ENCODE data around the gene FBXO40.

FBXO40 gene

DNA sequence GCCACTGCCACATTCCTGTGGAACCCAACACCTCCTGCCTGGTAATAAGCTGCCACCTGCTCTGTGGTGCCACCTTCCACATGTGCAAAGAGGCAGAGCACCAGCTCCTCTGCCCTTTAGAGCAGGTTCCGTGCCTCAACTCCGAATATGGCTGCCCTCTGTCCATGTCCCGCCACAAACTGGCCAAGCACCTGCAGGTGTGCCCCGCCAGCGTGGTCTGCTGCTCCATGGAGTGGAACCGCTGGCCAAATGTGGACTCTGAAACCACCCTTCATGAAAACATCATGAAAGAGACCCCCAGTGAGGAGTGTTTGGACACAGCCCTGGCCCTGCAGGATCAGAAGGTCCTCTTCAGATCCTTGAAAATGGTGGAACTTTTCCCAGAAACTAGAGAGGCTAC is 28.3 kb downstream of the FBXO40 start:
- no peak for DNase-seq (ENCODE audit: low read depth in 2 of 2)

DNA sequence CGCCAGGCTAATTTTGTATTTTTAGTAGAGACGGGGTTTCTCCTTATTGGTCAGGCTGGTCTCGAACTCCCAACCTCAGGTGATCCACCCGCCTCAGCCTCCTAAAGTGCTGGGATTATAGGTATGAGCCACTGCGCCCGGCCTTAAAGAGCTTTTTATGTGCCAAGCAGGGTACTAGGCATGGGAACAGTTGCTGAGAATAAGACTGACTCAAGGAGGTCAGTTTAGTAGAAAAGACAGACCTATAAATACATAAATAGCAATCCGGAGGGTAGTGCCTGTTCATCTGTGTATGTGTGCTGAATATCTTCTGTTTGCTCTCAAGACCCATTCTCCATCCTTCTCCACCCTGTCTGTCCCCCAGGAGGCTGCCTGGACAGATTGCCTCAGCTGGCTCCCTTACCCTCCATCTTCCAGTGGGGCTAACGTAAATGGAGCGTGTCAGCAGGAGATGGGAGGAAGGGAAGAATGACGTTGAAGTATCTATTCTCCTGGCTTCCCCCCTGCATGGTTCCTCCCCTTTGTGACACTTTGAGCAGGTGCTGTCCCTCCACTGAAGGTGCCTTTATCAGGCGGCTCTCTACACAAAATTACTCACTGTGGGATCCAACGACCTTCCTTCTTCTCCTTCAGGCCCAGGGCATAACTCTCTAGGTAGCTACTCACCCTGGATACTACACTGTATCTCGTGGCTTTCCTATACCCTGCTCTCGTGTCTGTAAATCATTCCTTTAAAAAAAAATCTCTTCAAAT is 31.1 kb downstream of the FBXO40 start:
- DNase-seq (ENCODE audit: low read depth in 2 of 2): no peak

DNA sequence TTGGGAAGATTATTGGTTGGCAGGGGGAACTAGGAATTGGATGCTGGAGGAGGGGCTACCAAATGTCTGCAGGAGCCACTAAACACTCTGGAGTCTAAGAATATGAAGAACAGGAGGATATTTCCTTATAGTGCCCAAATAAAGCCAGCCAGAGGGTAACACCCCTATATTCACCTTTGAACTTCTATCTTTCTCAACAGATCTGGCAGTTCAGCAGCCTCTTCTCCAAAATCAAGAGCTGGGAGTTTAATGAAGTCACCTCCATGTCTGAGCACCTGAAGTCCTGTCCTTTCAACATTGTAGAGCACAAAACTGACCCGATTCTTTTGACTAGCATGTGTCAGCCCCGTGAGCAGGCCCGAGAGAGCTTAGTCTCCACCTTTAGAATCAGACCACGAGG is 33.3 kb downstream of the FBXO40 start:
- DNase-seq (ENCODE audit: low read depth in 2 of 2): no peak

DNA sequence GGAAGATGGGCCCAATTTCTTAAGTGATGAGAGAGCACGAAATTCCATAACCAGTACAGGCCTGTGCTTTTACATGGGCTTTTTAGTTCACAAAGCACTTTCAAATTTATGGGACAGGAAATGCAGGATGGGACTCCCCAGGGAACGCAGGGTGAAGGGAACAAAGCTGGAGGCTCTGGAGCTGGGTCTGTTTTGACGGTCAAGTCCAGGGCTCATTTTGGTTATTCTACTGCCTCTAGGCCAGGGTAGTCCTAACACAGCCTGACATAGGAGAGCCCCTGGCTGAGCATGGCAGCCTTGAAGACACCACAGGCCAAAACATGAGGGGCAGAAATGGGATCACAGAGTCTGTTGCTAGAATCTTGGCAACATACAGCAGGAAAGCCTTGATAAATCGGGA is 34.0 kb downstream of the FBXO40 start:
- no peak for DNase-seq (ENCODE audit: low read depth in 2 of 2)

DNA sequence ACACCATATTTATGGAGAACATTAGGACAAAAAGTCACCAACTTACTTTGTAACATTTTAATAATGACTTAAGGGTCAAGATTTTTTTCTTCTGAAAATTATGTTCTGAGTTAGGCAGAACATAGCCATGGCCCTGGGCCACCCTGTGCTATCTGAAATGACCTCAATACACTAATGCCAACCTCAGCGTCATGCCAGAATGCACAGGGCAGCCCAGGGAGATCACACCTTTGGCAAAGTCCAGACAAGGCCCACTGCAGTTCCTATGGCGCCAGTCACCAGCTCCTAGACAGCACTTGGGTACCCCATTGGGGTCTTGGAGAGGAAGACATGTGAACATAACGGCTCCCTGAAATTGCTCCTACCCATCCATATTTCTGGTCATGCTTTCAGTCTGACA is 34.4 kb downstream of the FBXO40 start:
- no peak for DNase-seq (ENCODE audit: low read depth in 2 of 2)

DNA sequence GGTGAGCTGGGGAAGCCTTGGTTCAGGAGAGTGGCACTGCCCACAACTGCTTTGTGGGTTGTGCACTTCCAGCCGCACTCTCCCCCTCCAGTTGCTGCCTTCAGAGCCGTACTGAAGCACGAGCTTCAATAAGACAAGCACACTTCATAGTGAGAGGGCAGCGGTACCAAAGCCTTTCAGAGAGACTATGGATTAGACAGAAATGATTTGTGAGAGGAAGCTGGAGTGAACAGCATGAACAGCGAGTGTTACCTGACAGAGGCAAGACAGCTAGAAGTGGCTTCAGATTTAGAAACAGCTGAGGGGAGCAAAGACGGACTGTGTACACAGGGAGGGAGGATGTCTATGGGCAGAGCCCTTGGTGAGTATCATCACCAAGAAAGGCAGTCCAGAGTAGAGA is 36.4 kb downstream of the FBXO40 start:
- DNase-seq (ENCODE audit: low read depth in 2 of 2): no peak

DNA sequence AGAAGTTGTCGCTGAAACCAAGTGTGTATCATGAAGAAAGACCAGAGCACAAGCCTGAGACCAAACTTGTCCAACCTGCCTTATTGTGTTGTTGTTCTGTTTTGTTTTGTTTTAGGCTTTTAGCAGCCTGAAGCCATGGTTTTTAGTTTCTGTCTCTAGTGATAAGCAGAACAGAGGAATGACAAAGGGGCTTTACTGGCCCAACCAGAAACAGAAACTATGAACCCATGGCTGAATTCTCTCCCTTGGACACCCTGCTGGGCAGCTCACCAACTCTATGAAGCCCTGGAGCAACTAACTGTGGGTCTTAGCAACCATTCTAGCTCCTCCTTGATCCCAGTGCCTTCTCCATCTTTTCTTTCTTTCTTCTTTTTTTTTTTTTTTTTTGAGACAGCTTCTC is 37.2 kb downstream of the FBXO40 start:
- no peak for DNase-seq (ENCODE audit: low read depth in 2 of 2)

DNA sequence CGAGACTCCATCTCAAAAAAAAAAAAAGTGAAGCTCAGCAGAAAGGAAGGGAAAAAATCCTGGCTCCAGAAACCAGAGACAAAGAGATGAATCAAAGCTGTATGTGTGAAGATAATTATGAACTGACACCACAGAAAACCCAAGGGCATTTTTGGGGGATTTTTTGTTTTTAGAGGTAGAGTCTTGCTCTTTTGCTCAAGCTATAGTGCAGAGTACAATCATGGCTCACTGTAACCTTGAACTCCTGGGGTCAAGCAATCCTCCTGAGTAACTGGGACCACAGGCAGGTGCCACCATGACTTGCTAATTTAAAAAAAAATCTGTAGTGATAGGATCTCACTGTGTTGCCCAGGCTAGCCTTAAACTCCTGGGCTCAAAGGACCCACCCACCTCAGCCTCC is 44.7 kb downstream of the FBXO40 start:
- no peak for DNase-seq (ENCODE audit: low read depth in 2 of 2)

DNA sequence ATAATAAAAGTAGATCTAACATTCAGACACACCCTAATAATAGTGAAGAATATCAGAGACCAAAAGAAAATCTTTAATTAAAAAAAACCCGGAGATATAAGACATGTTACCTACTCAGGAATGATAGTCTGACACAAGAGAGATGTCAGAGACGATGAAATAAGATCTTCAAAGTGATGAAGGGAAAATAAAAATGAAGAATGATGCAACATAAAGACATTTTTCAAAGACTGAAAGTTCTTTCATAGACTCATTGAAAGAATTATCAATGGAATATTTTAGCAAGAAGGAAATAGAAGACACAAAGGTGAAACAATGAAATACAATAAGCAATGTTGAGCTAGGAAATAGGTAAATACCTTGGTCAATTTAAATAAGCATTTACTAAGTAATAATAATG is 47.9 kb downstream of the FBXO40 start:
- no peak for DNase-seq (ENCODE audit: low read depth in 2 of 2)

DNA sequence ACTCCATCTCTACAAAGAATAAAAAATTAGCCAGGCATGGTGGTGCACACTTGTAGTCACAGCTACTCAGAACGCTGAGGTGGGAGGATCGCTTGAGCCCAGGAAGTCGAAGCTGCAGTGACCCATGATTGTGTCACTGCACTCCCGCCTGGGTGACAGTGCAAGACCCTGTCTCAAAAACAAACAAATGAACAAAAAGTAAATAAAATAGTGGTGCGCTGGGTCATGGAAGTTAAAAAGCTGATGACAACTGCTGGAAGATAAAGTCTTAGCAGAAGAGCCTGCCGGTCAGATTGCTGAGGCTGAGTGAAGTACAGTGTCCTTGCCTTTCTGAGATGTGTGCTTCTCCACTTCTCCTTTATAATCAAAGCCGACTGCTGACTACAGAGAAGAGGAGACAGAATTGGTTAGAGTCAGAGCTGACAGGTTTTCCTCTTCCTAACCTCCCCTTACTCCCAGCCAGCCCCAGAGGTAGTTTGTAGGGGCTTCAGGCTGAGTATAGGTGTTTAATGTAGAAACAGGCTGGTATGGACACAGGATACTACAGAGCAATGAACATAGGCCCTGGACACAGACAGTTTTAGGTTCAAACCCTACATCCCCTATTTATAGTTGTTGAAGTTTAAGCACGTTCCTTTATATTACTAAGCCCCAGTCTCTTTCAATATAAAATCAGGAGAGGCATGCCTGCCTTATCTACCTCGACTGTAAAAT is 49.6 kb downstream of the FBXO40 start:
- no peak for DNase-seq (ENCODE audit: low read depth in 2 of 2)

DNA sequence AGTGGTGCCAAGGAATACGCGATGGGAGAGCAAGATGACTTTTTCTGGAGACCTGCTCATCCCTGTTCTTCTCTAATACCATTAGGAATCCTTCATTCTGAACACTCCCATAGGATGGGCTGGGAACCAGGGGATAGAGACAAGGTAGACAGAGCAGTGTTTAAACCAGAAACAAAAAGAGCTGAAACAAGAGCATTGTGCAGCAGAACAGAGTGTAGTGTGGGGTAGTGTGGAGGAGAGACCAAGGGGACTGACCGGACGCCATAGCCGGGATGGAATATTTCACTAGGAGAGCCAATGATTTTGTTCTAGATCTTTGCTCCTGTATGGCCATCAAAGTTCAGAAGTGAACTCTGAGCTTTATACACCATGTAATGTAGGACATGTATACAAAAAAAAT is 51.9 kb downstream of the FBXO40 start:
- no peak for DNase-seq (ENCODE audit: low read depth in 2 of 2)

DNA sequence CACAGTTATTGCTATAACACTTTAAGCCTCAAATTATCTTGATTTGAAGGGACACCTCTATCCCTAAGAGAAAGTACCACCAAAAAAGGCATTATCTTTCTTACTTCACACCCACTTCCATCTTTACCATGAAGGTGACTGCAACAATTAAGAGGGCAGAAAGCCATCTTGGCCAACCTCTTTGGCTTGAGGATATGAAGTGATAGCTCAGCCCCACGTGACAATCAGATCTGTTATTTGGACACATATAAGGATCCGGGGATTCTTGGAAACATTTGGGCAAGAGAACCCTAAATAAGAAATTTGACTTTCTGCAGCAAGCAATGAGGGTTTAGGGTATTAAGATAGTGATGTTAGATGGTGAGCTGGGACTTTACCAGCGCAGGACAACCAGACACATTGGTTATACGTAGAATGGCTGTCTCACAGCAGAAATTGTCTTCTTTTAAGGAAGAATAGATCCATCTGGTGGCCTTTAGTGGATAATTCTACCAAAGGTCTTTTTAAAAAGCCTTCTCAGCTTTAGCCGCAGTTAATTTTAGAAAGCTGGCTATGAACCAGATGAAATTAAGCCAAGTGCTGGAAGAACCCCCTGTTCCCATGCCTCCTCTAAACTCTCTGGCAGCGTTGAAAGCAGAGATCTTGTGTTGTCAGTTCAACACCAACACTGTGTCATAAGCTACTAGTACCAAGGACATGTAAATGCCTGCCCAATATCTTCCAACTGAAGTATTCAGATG is 55.2 kb downstream of the FBXO40 start:
- no peak for DNase-seq (ENCODE audit: low read depth in 2 of 2)

DNA sequence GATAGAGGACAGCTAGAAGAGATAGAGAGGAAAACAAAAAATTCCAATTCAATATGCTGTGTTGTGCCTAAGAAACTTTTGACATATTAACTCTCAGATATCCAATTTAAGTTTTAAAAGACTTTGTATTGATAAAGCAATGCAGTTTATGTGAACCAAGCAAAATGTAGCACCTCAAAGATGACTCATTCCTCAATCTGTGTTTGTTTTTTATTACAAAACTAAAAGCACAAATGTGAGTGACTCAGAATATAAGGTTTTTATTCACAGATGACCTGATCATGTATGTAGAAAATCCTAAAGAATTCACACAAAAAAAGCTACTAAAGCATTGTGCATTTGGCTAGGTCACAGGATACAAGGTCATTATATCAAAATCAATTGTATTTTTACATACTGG is 56.5 kb downstream of the FBXO40 start:
- no peak for DNase-seq (ENCODE audit: low read depth in 2 of 2)

DNA sequence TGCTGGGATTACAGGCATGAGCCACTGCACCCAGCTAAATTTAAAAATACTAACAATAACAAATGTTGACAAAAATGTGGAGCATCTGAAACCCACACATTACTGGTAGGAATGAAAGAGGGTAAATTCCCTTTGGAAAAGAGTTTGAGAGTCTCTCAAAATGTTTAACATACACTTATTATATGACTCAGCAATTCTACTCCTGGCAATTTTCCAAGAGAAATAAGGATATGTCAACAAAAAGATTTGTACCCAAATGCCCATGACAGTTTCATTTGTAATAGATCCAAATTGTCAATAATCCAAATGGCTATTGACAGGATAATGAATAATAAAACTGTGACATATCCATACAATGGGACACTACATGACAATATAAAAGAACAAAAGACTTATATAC is 58.5 kb downstream of the FBXO40 start:
- DNase-seq (ENCODE audit: low read depth in 2 of 2): no peak

DNA sequence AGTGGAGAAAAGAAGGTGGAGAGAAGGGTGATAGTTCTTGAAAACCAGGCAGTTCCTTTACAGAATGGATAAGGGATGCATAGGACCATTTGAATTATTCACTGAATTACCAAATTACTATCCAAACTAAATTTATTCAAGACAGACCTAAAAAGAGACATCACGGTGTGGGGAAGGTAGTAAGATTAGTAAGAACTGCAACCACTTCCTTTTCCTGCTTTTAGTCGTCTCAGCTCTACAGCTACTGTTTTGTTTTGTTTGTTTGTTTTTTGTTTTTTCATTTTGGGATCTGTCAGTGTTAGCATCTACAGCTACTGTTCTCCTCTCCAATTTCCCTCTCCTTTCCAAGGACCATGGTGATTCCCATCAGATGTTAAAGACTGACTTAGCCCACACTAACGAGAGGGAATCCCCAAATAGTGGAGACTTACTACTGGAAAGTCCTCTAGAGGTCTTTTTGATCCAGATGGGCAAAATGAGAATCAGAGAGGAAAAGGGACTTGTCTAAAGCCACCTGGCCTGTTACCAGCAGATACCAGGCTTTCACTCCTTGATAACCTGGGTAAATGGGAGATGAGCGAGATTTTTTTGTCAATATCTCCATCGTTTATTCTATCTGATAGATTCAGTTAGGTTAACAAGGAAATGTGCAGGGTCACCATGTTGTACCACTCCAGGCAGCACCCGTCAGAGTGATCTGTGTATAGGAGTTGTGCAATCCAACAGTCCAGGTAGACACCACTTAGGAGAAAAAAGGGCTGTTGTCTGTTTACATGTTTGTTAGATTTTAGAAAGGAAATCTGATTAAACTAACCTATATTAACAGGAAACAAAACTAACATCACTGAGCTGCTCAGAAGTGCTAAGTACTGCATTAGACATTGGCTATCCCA is 61.6 kb downstream of the FBXO40 start:
- no peak for DNase-seq (ENCODE audit: low read depth in 2 of 2)

DNA sequence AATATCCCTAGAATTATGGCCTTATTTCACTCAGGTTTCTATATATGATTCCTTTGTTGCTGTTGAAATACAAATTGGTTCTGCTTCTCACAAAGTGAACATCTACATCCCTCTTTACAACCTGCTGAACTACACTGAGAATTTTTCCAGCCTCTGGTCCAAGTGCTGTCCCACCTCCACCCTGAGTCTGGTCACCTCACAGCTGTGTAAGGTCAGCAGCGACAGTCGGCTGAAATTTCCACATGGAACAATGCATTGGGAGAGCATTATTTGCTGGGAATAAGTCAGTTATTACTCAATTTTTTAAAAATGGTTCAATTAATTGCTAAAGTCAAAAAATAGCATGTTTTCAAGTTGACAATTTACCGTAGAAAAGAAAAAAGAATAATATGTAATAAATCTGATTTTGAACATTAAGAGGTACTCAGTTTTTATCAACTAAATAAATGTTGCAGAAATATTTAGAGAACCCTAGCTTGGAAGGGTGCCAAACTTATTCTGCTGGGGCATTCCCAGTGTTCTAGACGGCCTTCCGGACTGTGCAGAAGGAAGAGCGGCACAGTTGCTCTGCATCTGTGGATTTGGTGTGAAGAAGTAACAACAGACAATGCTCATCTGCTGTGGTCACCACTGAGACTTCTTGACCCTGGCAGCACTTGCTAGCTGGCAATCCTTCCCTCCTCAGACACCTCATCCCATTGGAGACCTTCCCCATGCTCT is 65.7 kb downstream of the FBXO40 start:
- no peak for DNase-seq (ENCODE audit: low read depth in 2 of 2)

DNA sequence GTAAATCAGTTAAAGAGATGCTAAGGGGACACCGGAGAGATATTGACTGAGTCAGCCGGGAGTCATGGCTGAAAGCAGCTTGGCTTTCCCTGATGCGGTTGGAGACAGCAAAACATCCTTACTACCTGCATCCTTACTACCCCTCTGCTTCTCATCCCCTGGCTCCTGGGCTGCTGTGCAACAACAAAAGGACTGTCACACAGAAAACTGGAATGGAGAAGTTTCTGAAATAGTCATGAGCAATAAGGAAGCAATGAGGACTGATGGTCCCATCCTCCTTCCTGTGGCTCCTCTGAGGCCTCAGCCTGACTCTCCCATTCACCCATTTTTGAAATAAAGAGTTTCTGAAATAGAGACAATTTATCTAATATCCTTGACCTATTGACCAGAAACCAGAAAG is 66.4 kb downstream of the FBXO40 start:
- DNase-seq (ENCODE audit: low read depth in 2 of 2): no peak

DNA sequence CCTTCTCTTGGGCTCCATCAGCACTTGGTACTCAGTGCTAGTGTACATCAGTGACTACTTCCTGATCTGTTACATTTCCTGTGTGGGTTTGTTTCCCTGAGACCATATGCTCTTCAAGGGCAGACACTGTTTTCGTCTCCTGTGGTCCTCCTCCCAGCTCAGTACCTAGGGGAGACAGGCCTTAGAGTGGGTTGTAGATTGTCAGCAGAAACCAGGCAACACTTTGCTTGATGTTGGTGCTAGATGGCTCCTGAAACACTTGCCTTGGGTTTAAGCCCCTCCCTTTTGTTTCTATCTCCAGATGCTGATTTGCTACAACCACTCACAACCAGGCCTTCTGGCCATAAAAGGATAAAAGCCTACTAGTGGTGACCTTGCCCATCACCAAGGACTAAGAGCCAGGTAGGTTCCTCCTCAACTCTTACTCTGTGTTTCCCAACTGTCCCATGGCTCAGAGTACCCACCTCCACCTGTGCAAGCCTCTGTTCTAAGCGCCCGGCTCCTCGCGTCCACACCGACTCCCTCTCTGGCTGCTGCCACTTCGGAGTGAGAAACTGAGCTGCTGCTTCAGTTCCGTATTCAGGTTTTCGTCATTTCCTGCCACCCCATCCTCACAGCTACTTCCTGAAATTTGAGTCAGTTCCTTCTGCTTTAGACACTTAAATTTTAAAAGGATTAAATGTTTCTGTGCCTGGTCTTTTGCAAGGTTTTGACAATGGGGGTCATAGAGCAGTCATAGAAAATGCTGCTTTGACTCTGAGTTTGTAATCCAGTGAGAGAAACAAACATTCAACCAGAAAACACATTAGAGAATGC is 67.4 kb downstream of the FBXO40 start, which contains the start of gene HCLS1:
Gene HCLS1 (minus strand): TSS at position 548 of the 816 bp plus-strand sequence. CDS start 2,556 bp downstream, outside the sequence.
- no peak for DNase-seq (ENCODE audit: low read depth in 2 of 2)

DNA sequence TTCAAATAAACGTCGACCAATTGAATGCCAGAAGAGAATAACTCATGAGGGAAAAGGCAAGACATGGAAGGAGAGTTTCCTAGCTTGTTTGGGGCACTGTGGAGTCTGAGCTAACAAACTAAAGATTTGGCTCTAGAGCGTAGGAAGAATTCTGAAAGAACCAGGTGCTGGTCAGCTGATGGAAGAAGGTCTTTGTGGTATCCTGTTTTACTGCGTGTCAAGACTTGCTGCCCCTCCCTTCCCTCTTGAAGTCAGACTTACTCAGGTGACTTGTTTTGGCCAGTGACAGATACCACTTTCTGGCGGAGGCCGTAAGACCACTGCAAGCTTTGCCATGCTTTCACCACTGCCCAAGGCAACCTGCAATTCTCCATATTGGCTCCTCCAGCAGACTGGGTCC is 68.2 kb downstream of the FBXO40 start:
- DNase-seq (ENCODE audit: low read depth in 2 of 2): no peak

DNA sequence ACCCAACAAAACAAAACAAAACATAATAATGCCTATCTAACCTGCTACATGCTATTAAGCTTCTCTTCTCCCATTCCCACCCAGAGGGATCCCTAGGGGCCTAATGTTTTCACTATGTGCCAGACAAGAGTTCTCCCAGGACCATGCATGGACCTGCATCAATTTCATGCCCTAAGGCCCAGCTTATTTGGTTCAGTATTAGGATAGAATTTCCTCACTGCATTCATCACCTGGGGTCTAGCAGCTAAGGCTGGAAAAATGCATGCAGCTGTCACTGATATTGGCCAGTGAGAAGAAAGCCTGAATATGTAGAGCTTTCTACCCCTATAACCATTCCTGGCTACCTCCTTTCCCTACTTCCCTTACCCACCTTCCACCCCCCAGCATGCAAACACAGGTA is 69.6 kb downstream of the FBXO40 start:
- DNase-seq (ENCODE audit: low read depth in 2 of 2): no peak
